CD4-positive, alpha-beta T cell (primary cell): Measurements from ENCODE around the gene IL18R1. TPM values are rescaled to one million over a fixed set of nuclear protein-coding genes. Genes with fewer than 3 reads are reported as not detected.

Experiments
- ATAC-seq: fragments of 200-7000 bp; cut with Tn5 transposase; one replicate; pipeline ENCODE4 v1.10.0; 2022; ENCODE audit warnings: mild to moderate bottlenecking; ENCODE audit not compliant: poor library complexity
- CTCF ChIA-PET: fragments of 350-600 bp; sonication (Branson Sonifier 250); formaldehyde crosslinking; loops from one replicate; lab custom pipeline; 2021; ENCODE audit warnings: antibody characterized with exemption, inconsistent platforms; lab: Charles Lee
- POLR2A ChIA-PET: fragments of 350-600 bp; sonication (Branson Sonifier 250); formaldehyde crosslinking; loops from one replicate; lab custom pipeline; 2021; ENCODE audit warnings: antibody characterized with exemption, inconsistent platforms; lab: Charles Lee
- DNase-seq, 14 experiments: peaks; one replicate each; pipeline ENCODE4 v3.0.0-alpha.2; 2013 to 2020; ENCODE audit warnings: mixed read lengths in 2 of 14
- H3K27ac ChIP-seq, 2 donors: one replicate each; pipeline versions ENCODE4 v1.5.1 to v1.7.0; 2013; ENCODE audit warnings: low read length in 2 of 2, low read depth in 1 of 2, mild to moderate bottlenecking in 1 of 2
- H3K27me3 ChIP-seq, 2 experiments: 1 replicate in 1 of 2; 2 replicates in 1 of 2; pipeline versions ENCODE4 v1.6.1 to v1.7.0; 2013; ENCODE audit warnings: low read length in 2 of 2, control low read depth in 1 of 2, mild to moderate bottlenecking in 1 of 2, moderate library complexity in 1 of 2; ENCODE audit not compliant: insufficient read depth in 2 of 2, control insufficient read depth in 1 of 2
- H3K36me3 ChIP-seq: one replicate; pipeline ENCODE4 v1.6.1; 2013; ENCODE audit warnings: low read length, control low read depth; ENCODE audit not compliant: insufficient read depth
- H3K4me1 ChIP-seq: one replicate; pipeline ENCODE4 v1.6.1; 2013; ENCODE audit warnings: low read length, control low read depth; ENCODE audit not compliant: insufficient read depth
- H3K4me3 ChIP-seq: one replicate; pipeline ENCODE4 v1.5.1; 2013; ENCODE audit warnings: mild to moderate bottlenecking, low read length, moderate library complexity
- H3K9me3 ChIP-seq, 2 experiments: 1 replicate in 1 of 2; 2 replicates in 1 of 2; pipeline versions ENCODE4 v1.6.1 to v1.7.0; 2013; ENCODE audit warnings: low read length in 2 of 2, mild to moderate bottlenecking in 2 of 2, control low read depth in 1 of 2, moderate library complexity in 1 of 2; ENCODE audit not compliant: control insufficient read depth in 1 of 2, insufficient read depth in 1 of 2
- H3K27ac Mint-ChIP-seq: one replicate; pipeline ENCODE4 v1.8.0; 2020; ENCODE audit warnings: mixed read lengths
- H3K27me3 Mint-ChIP-seq: one replicate; pipeline ENCODE4 v1.8.0; 2021; ENCODE audit warnings: mixed read lengths
- H3K36me3 Mint-ChIP-seq: one replicate; pipeline ENCODE4 v1.8.0; 2021; ENCODE audit warnings: low read depth, mixed read lengths
- H3K4me1 Mint-ChIP-seq: one replicate; pipeline ENCODE4 v1.8.0; 2021; ENCODE audit warnings: low read depth, mixed read lengths
- H3K4me3 Mint-ChIP-seq: one replicate; pipeline ENCODE4 v1.8.0; 2020; ENCODE audit warnings: mild to moderate bottlenecking, mixed read lengths
- H3K9me3 Mint-ChIP-seq: one replicate; pipeline ENCODE4 v1.8.0; 2020; ENCODE audit warnings: mixed read lengths
- intact Hi-C, 2 experiments: fragments of 100-400 bp; cut with DNase I in 1 of 2; cut with micrococcal nuclease in 1 of 2; formaldehyde crosslinking; loops; one replicate each; pipeline versions ENCODE4 v1.15.1 to v1.9.0; 2023 to 2025; cut with DNase I, micrococcal nuclease
- total RNA-seq, 174 experiments: library from RNA in 2 of 174; stranded (reverse) in 2 of 174; gene quantifications; one replicate each; pipeline ENCODE4 v1.2.3 and lab custom pipeline; 2021 to 2026
- TF ChIP-seq, protein P1 (sequence below): fragments of 200-600 bp; IDR thresholded peaks from one replicate; pipeline ENCODE4 v1.8.0; 2022; ENCODE audit warnings: antibody characterized with exemption, mild to moderate bottlenecking

IL18R1 gene
- total RNA-seq, 2 experiments from 2014 or later, result 7.6 to 9.1 TPM

DNA sequence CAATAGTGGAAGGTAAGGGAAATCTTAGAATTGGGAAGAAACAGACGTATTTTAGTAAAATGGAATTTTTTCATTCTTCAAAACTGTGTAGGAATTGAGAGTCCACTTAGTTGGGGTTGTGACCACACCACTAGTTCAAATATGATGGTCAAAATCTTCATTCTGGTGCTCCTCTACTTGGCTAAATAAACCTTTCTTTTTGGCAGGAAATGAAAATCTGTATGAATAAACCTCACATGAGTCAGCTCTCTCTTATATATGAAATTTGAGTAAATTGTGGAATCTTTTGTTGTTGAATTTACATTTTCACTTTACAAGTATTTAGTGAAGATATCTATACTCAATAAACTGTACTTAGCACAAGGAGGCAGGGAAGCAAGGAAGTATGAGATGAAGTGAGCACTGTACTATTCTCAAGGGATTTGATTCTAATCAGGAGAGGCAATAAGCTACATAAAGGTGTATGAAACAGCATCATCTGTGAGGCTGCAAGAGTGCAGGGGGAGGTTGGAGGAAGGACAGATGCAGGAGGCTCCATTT, 20.5 kb downstream of the IL18R1 start:
- TF ChIP-seq, protein P1, sequence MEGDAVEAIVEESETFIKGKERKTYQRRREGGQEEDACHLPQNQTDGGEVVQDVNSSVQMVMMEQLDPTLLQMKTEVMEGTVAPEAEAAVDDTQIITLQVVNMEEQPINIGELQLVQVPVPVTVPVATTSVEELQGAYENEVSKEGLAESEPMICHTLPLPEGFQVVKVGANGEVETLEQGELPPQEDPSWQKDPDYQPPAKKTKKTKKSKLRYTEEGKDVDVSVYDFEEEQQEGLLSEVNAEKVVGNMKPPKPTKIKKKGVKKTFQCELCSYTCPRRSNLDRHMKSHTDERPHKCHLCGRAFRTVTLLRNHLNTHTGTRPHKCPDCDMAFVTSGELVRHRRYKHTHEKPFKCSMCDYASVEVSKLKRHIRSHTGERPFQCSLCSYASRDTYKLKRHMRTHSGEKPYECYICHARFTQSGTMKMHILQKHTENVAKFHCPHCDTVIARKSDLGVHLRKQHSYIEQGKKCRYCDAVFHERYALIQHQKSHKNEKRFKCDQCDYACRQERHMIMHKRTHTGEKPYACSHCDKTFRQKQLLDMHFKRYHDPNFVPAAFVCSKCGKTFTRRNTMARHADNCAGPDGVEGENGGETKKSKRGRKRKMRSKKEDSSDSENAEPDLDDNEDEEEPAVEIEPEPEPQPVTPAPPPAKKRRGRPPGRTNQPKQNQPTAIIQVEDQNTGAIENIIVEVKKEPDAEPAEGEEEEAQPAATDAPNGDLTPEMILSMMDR, result no peak
- Mint-ChIP-seq H3K27ac (no peak overlapping the region), H3K27me3 (no peaks in the 10 kb centered on the region), H3K36me3 (peaks cover 35% of the 10 kb centered on the region), H3K9me3 (no peaks in the 10 kb centered on the region), H3K4me3 (no peak overlapping the region), H3K4me1 (no peaks in the 10 kb centered on the region)
- ATAC-seq, result no peak
- ChIA-PET POLR2A (no interaction called here), CTCF (no interaction called here)
- H3K27me3 ChIP-seq, result no peaks in the 10 kb centered on the region
- H3K4me1 ChIP-seq, result no peaks in the 10 kb centered on the region
- no peaks in the 10 kb centered on the region for H3K9me3 ChIP-seq
- H3K4me3 ChIP-seq, result no peak overlapping the region
- intact Hi-C loops, result no loop called here
- DNase-seq, result no peak
- peaks cover 6% of the 10 kb centered on the region for H3K36me3 ChIP-seq
- H3K27ac ChIP-seq, result no peak overlapping the region

- no peaks in the 10 kb centered on the region for H3K4me1 ChIP-seq
- Mint-ChIP-seq H3K9me3 (peaks cover 10% of the 10 kb centered on the region), H3K27me3 (no peaks in the 10 kb centered on the region), H3K36me3 (peaks cover 49% of the 10 kb centered on the region), H3K4me1 (no peaks in the 10 kb centered on the region), H3K27ac (no peak overlapping the region), H3K4me3 (no peak overlapping the region)
- DNase-seq (no peak), ATAC-seq (no peak)
- ChIA-PET CTCF (interaction anchor here (1.5 kb wide), 1 partner anchor 143 kb away, joined by 3 read pairs; no protein-coding TSS in a partner anchor), POLR2A (no interaction called here)
- peaks cover 10% of the 10 kb centered on the region for H3K36me3 ChIP-seq
- H3K27me3 ChIP-seq, result no peaks in the 10 kb centered on the region
- H3K4me3 ChIP-seq, result no peak overlapping the region
- H3K9me3 ChIP-seq, result peaks cover 3 to 20% of the 10 kb centered on the region in 2 experiments
- TF ChIP-seq, protein P1, result no peak
- intact Hi-C loops, result no loop called here
- no peak overlapping the region for H3K27ac ChIP-seq
Measured at GRCh38 chr2:102383722-102384121, 28.1 kb downstream of the IL18R1 start.

DNA sequence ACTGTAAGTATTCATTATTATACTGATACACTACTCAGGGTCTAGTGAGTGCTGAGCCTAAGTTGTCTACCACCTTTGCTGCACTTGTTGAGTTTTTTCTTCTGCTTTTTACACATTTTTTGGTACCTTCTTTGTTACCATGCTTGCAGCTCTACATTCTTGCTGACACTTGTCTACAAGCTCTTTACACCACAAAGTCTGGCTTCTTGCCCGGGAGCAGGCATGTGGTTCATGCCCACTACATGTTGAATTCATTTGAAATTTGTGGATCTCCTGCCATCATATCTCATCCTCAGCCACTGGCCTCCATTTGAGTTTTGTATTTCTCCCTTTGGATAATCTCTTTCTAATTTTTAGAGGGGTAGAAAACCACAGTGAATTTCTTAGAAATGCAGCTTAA, 29.9 kb downstream of the IL18R1 start:
- Mint-ChIP-seq H3K27ac (no peak overlapping the region), H3K4me1 (no peaks in the 10 kb centered on the region), H3K27me3 (no peaks in the 10 kb centered on the region), H3K9me3 (peaks cover 10% of the 10 kb centered on the region), H3K36me3 (peaks cover 46% of the 10 kb centered on the region), H3K4me3 (no peak overlapping the region)
- no peak for ATAC-seq
- no peaks in the 10 kb centered on the region for H3K4me1 ChIP-seq
- no peak overlapping the region for H3K27ac ChIP-seq
- DNase-seq, result no peak
- peaks cover 3 to 20% of the 10 kb centered on the region in 2 experiments for H3K9me3 ChIP-seq
- ChIA-PET POLR2A (no interaction called here), CTCF (interaction anchor here (1.0 kb wide), 2 partner anchors 15 to 17 kb away, joined by 3 read pairs; no protein-coding TSS in a partner anchor)
- intact Hi-C loops, result loop anchor here in 1 of 2 experiments (5.0 kb wide), 1 partner anchor 38 kb away; no protein-coding TSS in a partner anchor
- H3K36me3 ChIP-seq, result peaks cover 10% of the 10 kb centered on the region
- no peak overlapping the region for H3K4me3 ChIP-seq
- no peaks in the 10 kb centered on the region for H3K27me3 ChIP-seq
- TF ChIP-seq, protein P1, result no peak
